ENCODE measurements around the gene SLC10A7.

SLC10A7 gene

GRCh38 chr4:146247356-146247755, 274.4 kb downstream of the SLC10A7 start:
- H3K4me3 ChIP-seq (ENCODE audit: low read depth, low read length): no peak overlapping the region
- no peak for TF ChIP-seq POLR2A (IDR thresholded peaks at IDR 0.05; ENCODE audit: extremely low read depth, insufficient read length)
- no peak for TF ChIP-seq CTCF (IDR thresholded peaks at IDR 0.05; ENCODE audit: low read depth, low read length)
- TF ChIP-seq MYC (IDR thresholded peaks at IDR 0.05; ENCODE audit: low read depth, low read length): no peak
- no peak for TF ChIP-seq MAX (IDR thresholded peaks at IDR 0.05; ENCODE audit: low read depth, low read length)
- no peak for DNase-seq (ENCODE audit: low read depth)

DNA sequence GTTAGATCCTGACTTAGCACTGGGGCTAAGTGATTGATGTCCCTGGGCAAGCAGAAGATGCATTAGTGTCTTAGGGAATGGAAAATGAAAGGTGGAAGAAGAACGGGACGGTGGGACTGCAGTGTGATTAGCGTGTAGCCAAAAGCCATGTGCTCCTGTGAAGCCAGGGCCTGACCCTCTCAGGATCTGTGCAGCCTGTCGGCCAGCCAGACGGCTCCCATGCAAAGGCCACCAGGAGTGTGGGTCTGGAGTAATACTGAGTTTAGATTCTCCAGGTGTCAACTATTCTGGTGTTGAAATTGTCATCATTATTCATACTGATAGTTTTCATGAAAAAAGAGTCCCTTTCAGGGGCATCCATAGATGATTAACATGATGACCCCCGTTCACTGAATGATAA, 275.4 kb downstream of the SLC10A7 start:
- no peak overlapping the region for H3K4me3 ChIP-seq (ENCODE audit: low read depth, low read length)
- TF ChIP-seq MAX (IDR thresholded peaks at IDR 0.05; ENCODE audit: low read depth, low read length) (no peak), POLR2A (IDR thresholded peaks at IDR 0.05; ENCODE audit: extremely low read depth, insufficient read length) (no peak), MYC (IDR thresholded peaks at IDR 0.05; ENCODE audit: low read depth, low read length) (no peak), CTCF (IDR thresholded peaks at IDR 0.05; ENCODE audit: low read depth, low read length) (no peak)
- DNase-seq (ENCODE audit: low read depth): no peak

GRCh38 chr4:146245850-146246249, 275.9 kb downstream of the SLC10A7 start:
- TF ChIP-seq CTCF (IDR thresholded peaks at IDR 0.05; ENCODE audit: low read depth, low read length): no peak
- no peak for TF ChIP-seq POLR2A (IDR thresholded peaks at IDR 0.05; ENCODE audit: extremely low read depth, insufficient read length)
- no peak for TF ChIP-seq MYC (IDR thresholded peaks at IDR 0.05; ENCODE audit: low read depth, low read length)
- TF ChIP-seq MAX (IDR thresholded peaks at IDR 0.05; ENCODE audit: low read depth, low read length): no peak
- no peak for DNase-seq (ENCODE audit: low read depth)
- H3K4me3 ChIP-seq (ENCODE audit: low read depth, low read length): no peak overlapping the region

- TF ChIP-seq POLR2A (IDR thresholded peaks at IDR 0.05; ENCODE audit: extremely low read depth, insufficient read length): no peak
- no peak for TF ChIP-seq CTCF (IDR thresholded peaks at IDR 0.05; ENCODE audit: low read depth, low read length)
- TF ChIP-seq MAX (IDR thresholded peaks at IDR 0.05; ENCODE audit: low read depth, low read length): no peak
- TF ChIP-seq MYC (IDR thresholded peaks at IDR 0.05; ENCODE audit: low read depth, low read length): no peak
- H3K4me3 ChIP-seq (ENCODE audit: low read depth, low read length): no peak overlapping the region
- DNase-seq (ENCODE audit: low read depth): no peak
These were observed 276.5 kb downstream of the SLC10A7 start for GRCh38 chr4:146245246-146245645.

GRCh38 chr4:146244496-146244895, 277.2 kb downstream of the SLC10A7 start:
- TF ChIP-seq MYC (IDR thresholded peaks at IDR 0.05; ENCODE audit: low read depth, low read length) (no peak), POLR2A (IDR thresholded peaks at IDR 0.05; ENCODE audit: extremely low read depth, insufficient read length) (no peak), CTCF (IDR thresholded peaks at IDR 0.05; ENCODE audit: low read depth, low read length) (no peak), MAX (IDR thresholded peaks at IDR 0.05; ENCODE audit: low read depth, low read length) (no peak)
- DNase-seq (ENCODE audit: low read depth): no peak
- H3K4me3 ChIP-seq (ENCODE audit: low read depth, low read length): no peak overlapping the region

DNA sequence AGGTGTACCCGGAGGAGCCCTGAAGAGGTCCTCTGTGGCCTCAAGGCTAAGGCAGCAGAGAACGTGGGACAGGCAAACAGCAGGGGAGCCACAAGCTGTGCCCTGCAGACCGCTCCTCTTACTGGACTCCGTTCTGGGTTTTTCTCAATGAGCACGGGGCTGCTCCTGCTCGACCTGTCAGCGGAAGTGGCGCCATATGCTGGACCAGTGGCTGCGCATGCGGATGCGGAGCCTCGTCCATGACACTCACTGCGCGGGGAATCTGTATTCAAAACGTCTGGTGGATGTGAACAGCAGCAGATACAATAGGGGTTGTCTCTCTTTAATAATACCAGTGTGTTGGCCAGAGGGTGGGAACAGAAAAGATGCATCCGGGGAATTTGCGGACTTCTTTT, 277.9 kb downstream of the SLC10A7 start:
- DNase-seq (ENCODE audit: low read depth): no peak
- H3K4me3 ChIP-seq (ENCODE audit: low read depth, low read length): no peak overlapping the region
- no peak for TF ChIP-seq POLR2A (IDR thresholded peaks at IDR 0.05; ENCODE audit: extremely low read depth, insufficient read length)
- TF ChIP-seq CTCF (IDR thresholded peaks at IDR 0.05; ENCODE audit: low read depth, low read length): no peak
- no peak for TF ChIP-seq MAX (IDR thresholded peaks at IDR 0.05; ENCODE audit: low read depth, low read length)
- no peak for TF ChIP-seq MYC (IDR thresholded peaks at IDR 0.05; ENCODE audit: low read depth, low read length)
